Measurements from ENCODE around the gene RASA2.

GRCh38 chr3:141649871-141650270 is 163.0 kb downstream of the RASA2 start:
- TF ChIP-seq, protein P1, sequence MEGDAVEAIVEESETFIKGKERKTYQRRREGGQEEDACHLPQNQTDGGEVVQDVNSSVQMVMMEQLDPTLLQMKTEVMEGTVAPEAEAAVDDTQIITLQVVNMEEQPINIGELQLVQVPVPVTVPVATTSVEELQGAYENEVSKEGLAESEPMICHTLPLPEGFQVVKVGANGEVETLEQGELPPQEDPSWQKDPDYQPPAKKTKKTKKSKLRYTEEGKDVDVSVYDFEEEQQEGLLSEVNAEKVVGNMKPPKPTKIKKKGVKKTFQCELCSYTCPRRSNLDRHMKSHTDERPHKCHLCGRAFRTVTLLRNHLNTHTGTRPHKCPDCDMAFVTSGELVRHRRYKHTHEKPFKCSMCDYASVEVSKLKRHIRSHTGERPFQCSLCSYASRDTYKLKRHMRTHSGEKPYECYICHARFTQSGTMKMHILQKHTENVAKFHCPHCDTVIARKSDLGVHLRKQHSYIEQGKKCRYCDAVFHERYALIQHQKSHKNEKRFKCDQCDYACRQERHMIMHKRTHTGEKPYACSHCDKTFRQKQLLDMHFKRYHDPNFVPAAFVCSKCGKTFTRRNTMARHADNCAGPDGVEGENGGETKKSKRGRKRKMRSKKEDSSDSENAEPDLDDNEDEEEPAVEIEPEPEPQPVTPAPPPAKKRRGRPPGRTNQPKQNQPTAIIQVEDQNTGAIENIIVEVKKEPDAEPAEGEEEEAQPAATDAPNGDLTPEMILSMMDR (IDR thresholded peaks at IDR 0.05) = no peak
- TF ChIP-seq ZFX (IDR thresholded peaks at IDR 0.05; ENCODE audit: borderline replicate concordance) = no peak

All from 22Rv1 (cell line).